Lung (tissue), 12 donors: Measurements from ENCODE around the gene CCIN. TPM values are rescaled to one million over a fixed set of nuclear protein-coding genes. Genes with fewer than 3 reads are reported as not detected.
"Not testable (repeated sequence)": the region's sequence is repeated elsewhere in the genome, so short reads cannot be mapped to it uniquely, and the experiment has no call there.

Experiments
- ATAC-seq: fragments of 200-7000 bp; cut with Tn5 transposase; one replicate; pipeline ENCODE4 v1.9.1; 2020; ENCODE audit warnings: moderate number of reproducible peaks; ENCODE audit not compliant: insufficient read depth, low FRiP score
- DNase-seq, 3 donors: peaks; one replicate each; pipeline ENCODE4 v3.0.0-alpha.2; 2013 to 2017
- H3K27ac ChIP-seq, 2 donors: one replicate each; pipeline ENCODE4 v1.5.1; 2013; ENCODE audit warnings: mild to moderate bottlenecking in 2 of 2, moderate library complexity in 2 of 2, control low read depth in 1 of 2, inconsistent platforms in 1 of 2, low read depth in 1 of 2, low read length in 1 of 2
- H3K27me3 ChIP-seq, 3 donors: one replicate each; pipeline ENCODE4 v1.5.1; 2013; ENCODE audit warnings: low read length in 2 of 3; ENCODE audit not compliant: control insufficient read depth in 3 of 3, insufficient read depth in 3 of 3
- H3K36me3 ChIP-seq, 4 donors: one replicate each; pipeline ENCODE4 v1.5.1; 2013; ENCODE audit warnings: low read length in 4 of 4, mild to moderate bottlenecking in 1 of 4, moderate library complexity in 1 of 4; ENCODE audit not compliant: control insufficient read depth in 4 of 4, insufficient read depth in 4 of 4
- H3K4me1 ChIP-seq, 5 donors: one replicate each; pipeline ENCODE4 v1.5.1; 2013; ENCODE audit warnings: low read length in 5 of 5, mild to moderate bottlenecking in 2 of 5, moderate library complexity in 1 of 5; ENCODE audit not compliant: control insufficient read depth in 5 of 5, insufficient read depth in 5 of 5
- H3K4me3 ChIP-seq: one replicate; pipeline ENCODE4 v1.5.1; 2013; ENCODE audit warnings: mild to moderate bottlenecking, control low read depth, moderate library complexity
- H3K9ac ChIP-seq, 2 donors: one replicate each; pipeline ENCODE4 v1.5.1; 2013; ENCODE audit warnings: low read length in 2 of 2, control low read depth in 1 of 2; ENCODE audit not compliant: insufficient read depth in 1 of 2
- H3K9me3 ChIP-seq, 4 donors: one replicate each; pipeline ENCODE4 v1.5.1; 2013; ENCODE audit warnings: low read length in 3 of 4, mild to moderate bottlenecking in 1 of 4, moderate library complexity in 1 of 4; ENCODE audit not compliant: control insufficient read depth in 4 of 4, insufficient read depth in 3 of 4
- WGBS, 2 donors: extraction: QIAGEN DNeasy Blood & Tissue Kit; methylation state at CpG; one replicate each; pipeline ENCODE4 v1.1.7; 2013; 5-methylcytosine and 5-hydroxymethylcytosine counted together
- polyA plus RNA-seq, 2 donors: library from polyadenylated mRNA; stranded (reverse); fragments of 200-250 nt; gene quantifications; one replicate each; pipeline ENCODE4 v1.2.1, GENCODE V29; 2013
- total RNA-seq, 2 donors: library from RNA; depleted of rRNA in 1 of 2; stranded (reverse); fragments of >200 nt in 1 of 2; gene quantifications; one replicate each; pipeline ENCODE4 v1.2.1, GENCODE V29; 2014 to 2021
- TF ChIP-seq, protein P1 (sequence below): IDR thresholded peaks from 2 replicates; pipeline ENCODE4 v1.5.1; 2012; ENCODE audit warnings: mild to moderate bottlenecking; ENCODE audit errors: control extremely low read depth, extremely low read depth
- donor health status: control.
- donor health status: control.
- donor health status: Bipolar disorder and iron deficiency.
- donor health status: healthy.
- donor health status: DM: yes; HTN: yes; CAD: no.

The CCIN gene
- total and polyA plus RNA-seq, 4 donors, result 0.12 to 0.89 (median 0.15) TPM; not detected in 1

DNA sequence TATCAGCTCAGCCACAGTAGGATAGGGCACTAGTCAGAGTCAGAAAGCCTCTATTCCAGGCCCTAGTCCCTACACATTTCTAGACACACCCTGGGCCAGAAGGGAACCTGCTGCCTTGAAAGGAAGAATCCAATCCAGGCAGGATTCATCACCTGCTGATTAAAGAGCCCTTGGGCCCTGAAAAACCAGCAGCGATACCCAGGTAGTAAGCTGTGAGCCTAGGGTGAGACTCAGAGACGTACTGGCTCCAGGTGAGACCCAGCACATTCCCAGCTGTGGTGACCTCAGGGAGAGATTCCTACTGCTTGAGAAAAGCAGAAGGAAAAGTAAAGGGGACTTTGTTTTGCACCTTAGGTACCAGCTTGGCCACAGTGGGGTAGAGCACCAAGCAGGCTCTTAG, 4.7 kb downstream of the CCIN start:
- Histone ChIP-seq H3K4me1 (no peaks in the 10 kb centered on the region), H3K9ac (no peak overlapping the region), H3K36me3 (no peaks in the 10 kb centered on the region), H3K9me3 (no peaks in the 10 kb centered on the region), H3K27ac (no peak overlapping the region), H3K27me3 (no peaks in the 10 kb centered on the region), H3K4me3 (no peak overlapping the region)
- WGBS, 2 donors, result 91 to 94% methylated on average over 2 of the region's 2 CpGs
- DNase-seq (no peak), ATAC-seq (no peak)
- TF ChIP-seq, protein P1, sequence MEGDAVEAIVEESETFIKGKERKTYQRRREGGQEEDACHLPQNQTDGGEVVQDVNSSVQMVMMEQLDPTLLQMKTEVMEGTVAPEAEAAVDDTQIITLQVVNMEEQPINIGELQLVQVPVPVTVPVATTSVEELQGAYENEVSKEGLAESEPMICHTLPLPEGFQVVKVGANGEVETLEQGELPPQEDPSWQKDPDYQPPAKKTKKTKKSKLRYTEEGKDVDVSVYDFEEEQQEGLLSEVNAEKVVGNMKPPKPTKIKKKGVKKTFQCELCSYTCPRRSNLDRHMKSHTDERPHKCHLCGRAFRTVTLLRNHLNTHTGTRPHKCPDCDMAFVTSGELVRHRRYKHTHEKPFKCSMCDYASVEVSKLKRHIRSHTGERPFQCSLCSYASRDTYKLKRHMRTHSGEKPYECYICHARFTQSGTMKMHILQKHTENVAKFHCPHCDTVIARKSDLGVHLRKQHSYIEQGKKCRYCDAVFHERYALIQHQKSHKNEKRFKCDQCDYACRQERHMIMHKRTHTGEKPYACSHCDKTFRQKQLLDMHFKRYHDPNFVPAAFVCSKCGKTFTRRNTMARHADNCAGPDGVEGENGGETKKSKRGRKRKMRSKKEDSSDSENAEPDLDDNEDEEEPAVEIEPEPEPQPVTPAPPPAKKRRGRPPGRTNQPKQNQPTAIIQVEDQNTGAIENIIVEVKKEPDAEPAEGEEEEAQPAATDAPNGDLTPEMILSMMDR, result no peak

DNA sequence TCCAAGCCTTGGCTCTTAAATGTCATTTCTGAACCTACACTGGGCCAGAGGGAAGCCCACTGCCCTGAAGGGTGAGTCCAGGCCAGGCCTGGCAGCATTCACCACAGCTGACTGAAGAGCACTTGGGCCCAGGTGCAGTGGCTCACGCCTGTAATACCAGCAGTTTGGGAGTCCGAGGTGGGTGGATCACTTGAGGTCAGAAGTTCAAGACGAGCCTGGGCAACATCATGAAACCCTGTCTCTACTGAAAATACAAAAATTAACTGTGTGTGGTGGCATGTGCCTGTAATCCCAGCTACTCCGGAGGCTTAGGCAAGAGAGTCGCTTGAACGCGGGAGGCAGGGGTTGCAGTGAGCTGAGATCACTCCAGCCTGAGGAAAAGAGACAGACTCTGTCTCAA, 5.1 kb downstream of the CCIN start:
- Histone ChIP-seq H3K9ac (no peak overlapping the region), H3K27me3 (no peaks in the 10 kb centered on the region), H3K36me3 (no peaks in the 10 kb centered on the region), H3K4me1 (no peaks in the 10 kb centered on the region), H3K27ac (no peak overlapping the region), H3K4me3 (no peak overlapping the region), H3K9me3 (no peaks in the 10 kb centered on the region)
- DNase-seq (no peak), ATAC-seq (no peak)
- TF ChIP-seq, protein P1, result no peak
- WGBS, 2 donors, result 82 to 87% methylated on average over 7 of the region's 7 CpGs

DNA sequence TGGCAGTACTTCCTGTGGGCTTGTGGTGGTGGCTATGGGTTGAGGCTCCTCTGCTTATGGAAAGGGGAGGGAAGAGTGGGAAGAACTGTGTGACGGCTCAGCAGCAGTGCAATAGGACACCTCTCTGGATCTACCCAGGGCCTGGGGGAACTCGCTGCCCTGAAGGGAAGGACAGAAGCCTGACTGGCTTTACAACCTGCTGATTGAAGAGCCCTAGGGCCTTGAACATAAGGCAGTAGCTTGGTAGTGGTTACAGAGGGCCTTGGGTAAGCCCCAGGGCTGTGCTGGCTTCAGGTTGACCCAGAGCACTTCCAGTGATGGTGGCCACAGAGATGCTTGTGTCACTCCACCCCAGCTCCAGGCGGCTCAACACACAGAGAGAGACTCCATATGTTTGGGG, 5.5 kb downstream of the CCIN start:
- Histone ChIP-seq H3K4me1 (no peaks in the 10 kb centered on the region), H3K27me3 (no peaks in the 10 kb centered on the region), H3K27ac (no peak overlapping the region), H3K9me3 (no peaks in the 10 kb centered on the region), H3K36me3 (no peaks in the 10 kb centered on the region), H3K4me3 (no peak overlapping the region), H3K9ac (no peak overlapping the region)
- TF ChIP-seq, protein P1, result no peak
- DNase-seq (no peak), ATAC-seq (no peak)
- WGBS, 2 donors, result 86 to 91% methylated on average over 3 of the region's 3 CpGs

DNA sequence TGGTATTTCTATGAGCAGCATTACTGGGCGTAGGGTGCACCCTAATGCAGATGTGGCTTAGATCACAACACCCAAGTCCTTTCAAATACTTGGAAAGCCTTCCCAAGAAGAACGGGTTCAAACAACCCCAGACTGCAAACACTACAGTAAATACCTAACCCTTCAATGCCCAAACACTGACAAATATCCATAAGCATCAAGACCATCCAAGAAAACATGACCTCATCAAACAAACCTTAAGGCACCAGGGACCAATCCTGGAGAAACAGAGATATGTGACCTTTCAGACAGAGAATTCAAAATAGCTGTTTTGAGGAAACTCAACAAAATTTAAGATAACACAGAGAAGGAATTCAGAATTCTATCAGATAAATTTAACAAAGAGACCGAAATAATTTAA, 6.0 kb downstream of the CCIN start:
- H3K9ac ChIP-seq, H3K36me3 ChIP-seq, H3K27me3 ChIP-seq, H3K9me3 ChIP-seq, ATAC-seq, H3K4me1 ChIP-seq, H3K27ac ChIP-seq, H3K4me3 ChIP-seq, DNase-seq: not testable (repeated sequence)
- 87 to 94% methylated on average over 3 of the region's 3 CpGs for WGBS, 2 donors

DNA sequence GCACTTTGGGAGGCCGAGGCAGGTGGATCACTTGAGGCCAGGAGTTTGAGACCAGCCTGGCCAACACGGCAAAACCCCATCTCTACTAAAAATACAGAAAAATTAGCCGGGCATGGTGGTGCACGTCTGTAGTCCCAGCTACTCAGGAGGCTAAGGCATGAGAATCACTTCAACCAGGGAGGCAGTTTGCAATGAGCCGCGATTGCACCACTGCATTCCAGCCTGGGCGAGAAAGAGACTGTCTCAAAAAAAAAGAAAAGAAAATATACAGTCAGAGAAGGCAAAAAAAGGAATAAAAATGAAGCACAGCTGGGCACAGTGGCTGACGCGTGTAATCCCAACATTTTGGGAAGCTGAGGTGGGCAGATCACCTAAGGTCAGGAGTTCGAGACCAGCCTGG, 7.3 kb downstream of the CCIN start:
- ATAC-seq, H3K9ac ChIP-seq, DNase-seq, H3K27ac ChIP-seq, H3K36me3 ChIP-seq, H3K4me3 ChIP-seq, H3K9me3 ChIP-seq, H3K27me3 ChIP-seq, H3K4me1 ChIP-seq: not testable (repeated sequence)
- 95 to 97% methylated on average over 10 of the region's 10 CpGs for WGBS, 2 donors
